Measurements from ENCODE around the gene EPG5.
"Not testable (repeated sequence)": the region's sequence is repeated elsewhere in the genome, so short reads cannot be mapped to it uniquely, and the experiment has no call there.

Gene EPG5, protein sequence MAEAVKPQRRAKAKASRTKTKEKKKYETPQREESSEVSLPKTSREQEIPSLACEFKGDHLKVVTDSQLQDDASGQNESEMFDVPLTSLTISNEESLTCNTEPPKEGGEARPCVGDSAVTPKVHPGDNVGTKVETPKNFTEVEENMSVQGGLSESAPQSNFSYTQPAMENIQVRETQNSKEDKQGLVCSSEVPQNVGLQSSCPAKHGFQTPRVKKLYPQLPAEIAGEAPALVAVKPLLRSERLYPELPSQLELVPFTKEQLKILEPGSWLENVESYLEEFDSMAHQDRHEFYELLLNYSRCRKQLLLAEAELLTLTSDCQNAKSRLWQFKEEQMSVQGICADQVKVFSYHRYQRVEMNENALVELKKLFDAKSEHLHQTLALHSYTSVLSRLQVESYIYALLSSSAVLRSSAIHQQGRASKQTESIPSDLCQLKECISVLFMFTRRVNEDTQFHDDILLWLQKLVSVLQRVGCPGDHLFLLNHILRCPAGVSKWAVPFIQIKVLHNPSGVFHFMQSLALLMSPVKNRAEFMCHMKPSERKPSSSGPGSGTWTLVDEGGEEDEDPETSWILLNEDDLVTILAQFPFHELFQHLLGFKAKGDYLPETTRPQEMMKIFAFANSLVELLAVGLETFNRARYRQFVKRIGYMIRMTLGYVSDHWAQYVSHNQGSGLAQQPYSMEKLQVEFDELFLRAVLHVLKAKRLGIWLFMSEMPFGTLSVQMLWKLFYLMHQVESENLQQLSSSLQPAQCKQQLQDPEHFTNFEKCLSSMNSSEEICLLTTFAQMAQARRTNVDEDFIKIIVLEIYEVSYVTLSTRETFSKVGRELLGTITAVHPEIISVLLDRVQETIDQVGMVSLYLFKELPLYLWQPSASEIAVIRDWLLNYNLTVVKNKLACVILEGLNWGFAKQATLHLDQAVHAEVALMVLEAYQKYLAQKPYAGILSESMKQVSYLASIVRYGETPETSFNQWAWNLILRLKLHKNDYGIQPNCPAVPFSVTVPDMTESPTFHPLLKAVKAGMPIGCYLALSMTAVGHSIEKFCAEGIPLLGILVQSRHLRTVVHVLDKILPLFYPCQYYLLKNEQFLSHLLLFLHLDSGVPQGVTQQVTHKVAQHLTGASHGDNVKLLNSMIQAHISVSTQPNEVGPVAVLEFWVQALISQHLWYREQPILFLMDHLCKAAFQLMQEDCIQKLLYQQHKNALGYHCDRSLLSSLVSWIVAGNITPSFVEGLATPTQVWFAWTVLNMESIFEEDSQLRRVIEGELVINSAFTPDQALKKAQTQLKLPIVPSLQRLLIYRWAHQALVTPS (N-terminal part only)

DNA sequence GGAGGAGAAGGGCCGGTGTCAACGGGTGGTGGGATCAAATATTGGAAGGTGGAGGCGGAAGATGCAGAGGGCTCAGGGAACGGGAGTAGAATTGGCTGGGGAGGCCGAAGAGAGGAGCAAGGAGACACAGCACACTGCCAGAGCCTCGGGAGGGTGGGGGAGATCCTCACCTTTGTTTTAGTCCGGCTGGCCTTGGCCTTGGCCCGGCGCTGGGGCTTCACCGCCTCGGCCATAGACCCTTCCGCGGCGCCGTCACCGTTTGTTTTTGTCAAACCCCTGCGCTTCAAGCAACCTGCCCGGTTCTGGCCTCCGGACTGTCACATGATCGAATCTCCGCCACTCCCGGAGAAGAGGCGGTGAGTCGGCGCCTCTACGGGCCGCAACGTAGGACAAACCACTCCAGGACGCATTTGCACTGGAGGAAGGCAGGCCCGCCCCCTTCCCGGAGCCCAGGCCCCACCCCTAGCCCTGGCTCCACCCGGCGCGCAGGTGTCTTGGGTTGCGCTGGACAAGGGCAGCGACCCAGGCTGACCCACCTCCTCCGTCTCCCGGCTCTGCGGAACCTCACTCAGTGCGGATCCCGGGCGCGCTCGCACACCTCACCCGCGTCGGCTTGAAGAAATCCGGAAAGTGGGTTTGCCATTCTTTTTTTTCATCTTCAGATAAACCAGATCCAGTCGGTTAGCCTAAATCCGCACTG lies at the start of gene EPG5:
Gene EPG5, minus strand, starts transcription at position 323 of the 700 bp plus-strand sequence. Its CDS starts 90 bp downstream, at position 233.
- DNase-seq: peak; percentile 90

DNA sequence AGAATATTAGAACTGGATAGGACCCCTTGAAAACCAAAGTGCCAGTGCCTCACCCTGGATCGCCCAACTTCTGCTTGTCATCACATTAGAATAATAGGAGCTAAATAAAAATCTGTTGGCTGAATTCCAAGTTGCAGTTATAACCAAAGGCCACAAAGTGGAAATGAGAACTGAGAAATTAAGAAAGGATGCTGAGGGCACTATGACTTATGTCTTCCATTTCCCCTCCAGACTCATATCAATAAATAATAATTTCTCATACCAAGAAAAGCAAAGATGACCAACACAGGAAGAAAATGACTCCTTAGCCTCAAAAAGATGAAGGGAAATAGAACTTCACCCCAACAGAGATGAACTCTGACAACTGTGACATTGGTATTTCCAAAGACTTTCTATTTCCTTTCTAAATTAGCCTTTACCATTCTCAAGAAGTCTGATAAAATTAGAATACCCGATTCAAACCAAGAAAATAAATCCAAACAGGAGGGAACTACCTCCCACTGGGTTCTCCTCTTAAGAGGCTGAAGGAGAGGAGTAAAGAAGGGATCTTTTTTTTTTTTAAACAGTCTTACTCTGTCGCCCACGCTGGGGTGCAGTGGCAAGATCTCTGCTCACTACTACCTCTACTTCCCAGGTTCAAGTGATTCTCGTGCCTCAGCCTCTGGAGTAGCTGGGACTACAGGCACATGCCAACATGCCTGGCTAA lies 46.5 kb upstream of the EPG5 start:
- DNase-seq: no peak

DNA sequence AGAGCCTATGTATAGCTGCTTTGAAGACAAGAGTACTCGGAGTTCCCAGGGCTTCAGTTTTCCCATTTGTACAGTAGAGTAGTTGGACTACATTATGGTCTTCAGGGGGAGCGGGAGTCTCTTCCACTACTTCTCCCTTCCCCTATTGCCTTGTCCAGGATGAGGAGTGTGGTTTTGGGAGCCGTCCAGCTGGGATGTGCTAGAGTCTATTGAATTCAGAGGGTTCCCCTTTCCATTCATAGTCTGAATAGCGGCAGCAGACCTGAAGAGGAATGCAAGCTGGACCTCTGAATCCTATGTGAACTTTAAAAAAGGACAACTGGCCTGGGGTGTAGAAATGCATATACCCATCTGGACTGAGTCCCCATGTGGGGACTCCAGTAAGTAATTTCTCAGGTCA lies 43.5 kb upstream of the EPG5 start:
- DNase-seq: no peak

DNA sequence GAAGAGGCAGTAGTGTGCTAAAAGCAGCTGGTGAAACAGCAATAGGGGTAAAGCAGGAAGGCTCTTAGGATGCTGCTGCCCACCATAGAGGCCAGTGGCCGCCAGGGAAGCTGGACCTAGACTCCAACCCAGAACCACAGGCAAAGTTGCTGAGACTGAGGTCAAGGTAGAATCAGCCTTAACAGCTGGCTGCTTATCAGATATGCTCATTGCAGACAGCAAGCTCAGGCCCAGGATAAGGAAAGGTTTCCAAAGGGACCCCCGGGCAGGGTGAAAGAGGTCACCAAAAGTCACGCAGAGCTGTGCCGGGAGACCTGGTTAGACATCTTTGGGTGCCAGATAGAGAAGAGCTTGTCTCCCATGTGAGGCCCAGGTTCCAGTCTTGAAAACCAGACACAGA lies 42.9 kb upstream of the EPG5 start:
- no peak for DNase-seq

DNA sequence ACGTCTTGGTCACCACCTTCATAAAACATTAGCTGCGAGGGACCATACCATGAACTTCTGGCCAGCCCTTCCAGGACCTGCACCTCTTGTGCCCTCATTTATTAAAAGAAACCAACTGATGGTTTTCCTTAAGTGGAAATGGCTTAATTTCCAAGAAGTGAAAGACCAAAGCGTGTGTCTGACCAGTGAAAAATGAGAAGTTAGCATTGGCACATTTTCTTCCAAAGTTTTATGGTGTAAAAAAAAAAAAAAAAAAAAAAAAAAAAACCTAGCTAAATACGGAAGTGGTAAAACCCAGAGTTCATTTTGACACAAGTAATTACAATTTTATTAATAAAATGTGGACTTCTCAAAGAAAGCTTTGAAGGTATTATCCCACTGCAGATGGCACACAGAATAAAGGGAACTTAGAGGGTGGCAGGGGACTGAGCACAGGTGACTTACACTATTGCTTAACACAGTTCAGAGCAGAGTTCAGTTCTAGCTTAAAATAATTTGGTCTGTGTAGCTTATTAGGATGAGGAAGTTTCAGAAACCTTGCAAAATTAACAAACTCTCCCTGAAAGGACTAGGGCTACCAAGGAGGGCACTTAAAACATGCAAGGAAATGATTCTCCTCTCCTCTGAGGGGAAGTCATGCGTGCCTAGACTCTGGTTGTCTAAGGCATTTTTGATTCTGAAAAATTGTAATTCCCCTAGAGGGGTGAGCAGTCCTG lies 42.2 kb upstream of the EPG5 start:
- DNase-seq: peak; percentile 98

DNA sequence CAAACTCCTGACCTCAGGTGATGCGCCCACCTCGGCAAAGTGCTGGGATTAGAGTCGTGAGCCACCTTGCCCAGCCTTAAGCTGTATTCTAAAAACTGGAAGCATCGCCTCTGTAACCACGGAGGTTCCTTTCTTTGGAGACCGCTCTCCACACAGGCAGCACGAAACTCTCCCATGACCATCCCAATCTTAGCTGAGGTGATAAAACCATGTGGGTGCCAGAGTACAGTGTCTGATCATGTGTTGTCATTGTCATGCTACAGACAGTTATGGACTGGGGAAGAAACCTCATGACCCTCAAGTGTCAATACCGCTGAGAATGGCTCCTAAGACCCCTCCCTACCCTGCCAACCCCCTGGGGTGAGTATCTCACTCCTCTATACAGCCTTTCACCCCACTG lies 41.4 kb upstream of the EPG5 start:
- DNase-seq: no peak

DNA sequence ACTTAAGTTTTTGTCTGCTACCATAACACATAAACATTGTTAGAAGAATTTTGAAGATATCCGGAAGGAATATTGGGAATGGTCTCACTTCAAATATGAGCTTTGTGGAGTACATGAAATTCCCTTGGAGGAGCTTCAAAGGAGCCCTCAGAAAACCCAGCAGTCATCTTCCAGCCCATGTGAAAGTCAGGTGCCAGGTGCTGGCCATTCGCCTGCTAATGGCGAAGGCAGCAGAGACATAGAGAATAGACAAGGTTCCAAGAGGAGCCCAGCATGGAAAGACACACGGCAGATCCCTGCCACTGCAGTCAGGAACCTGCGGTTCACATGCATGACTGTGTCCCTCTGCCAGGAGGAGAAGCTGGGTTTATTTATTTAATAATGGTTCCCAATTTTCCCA lies 40.0 kb upstream of the EPG5 start:
- DNase-seq: no peak

DNA sequence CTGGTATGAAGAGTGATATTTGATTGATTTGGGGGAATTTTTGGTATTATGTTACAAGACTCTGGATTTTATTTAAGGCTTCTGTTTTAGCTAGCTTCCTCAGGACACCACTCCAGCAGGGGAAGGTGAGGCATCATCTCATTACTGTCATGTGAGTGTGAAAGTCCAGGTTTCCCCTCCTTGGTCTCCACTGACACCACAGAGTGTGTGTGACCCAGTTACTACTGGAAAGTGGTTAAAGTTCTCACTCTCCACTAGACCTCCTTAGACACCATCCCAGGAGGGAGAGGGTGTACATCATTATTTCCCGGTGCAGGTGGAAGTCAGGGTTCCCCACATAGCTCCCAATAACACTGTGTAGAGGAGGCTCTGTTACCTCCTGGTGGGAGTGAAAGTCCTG lies 35.8 kb upstream of the EPG5 start:
- DNase-seq: no peak

DNA sequence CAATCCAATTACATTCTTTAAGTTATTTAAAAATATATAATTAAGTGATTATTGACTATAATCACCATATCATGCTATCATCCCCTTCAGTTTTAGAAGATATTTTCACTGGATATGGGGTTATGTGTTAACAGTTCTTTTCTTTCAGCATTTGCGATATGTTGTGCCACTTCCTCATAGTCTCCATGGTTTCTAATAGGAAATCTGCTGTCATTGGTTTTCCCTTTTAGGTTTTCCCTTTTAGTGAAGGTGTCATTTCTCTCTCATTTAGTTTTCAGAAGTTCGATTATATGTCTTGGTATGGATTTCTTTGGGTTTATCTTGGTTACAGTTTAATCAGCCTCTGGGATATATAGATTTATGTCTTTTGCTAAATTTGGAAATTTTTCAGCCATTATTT lies 34.8 kb upstream of the EPG5 start:
- DNase-seq: no peak

DNA sequence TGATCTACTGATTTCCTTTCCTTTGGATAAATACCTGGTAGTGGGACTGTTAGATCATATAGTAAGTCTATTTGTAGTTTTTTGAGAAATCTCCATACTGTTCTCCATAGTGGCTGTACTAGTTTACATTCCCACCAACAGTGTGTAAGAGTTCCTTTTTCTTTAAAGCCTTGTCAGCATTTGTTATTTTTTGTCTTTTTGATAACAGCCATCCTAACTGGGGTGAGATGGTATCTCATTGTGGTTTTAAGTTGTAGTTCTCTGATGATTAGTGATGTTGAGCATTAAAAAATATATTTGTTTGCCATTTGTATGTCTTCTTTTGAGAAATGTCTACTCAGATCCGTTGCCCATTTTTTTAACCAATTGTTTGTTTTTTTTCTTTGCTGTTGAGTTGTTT lies 33.9 kb upstream of the EPG5 start:
- no peak for DNase-seq

DNA sequence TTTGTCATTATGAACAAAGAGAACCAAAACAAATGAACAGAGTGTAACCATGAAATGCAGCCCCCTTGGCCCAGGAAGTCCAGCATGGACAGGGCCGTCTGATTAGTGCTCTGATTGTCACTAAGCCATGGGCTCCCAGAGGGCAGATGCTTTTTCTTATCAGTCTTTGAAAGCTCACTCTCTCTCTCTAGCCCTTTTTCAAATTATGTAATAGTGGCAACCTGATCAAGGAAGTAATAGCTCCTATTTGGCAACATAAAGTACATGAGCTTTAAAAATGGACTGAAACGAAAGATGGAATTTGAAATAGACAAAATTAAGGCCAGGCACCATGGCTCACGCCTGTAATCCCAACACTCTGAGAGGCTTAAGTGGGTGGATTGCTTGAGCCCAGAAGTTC lies 32.4 kb upstream of the EPG5 start:
- DNase-seq: peak; percentile 70

DNA sequence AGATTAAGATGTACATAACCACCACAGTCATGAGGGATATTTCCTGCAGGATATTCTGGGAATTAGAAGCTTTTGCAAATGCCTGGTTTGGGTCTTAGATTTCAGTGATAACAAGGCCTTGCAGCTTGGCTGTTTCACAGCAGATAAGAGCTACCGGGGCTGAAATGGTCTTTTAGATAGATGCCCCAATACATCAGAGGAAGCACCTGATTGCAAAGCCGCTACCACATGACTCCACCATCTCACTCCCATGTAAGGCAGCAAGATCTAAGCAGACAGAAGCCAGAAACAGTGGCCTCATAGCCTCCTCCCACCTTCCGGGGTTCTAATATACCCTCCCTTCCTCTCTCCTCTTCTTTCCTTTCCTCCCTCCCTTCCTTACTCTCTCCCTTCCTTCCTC lies 31.1 kb upstream of the EPG5 start:
- DNase-seq: peak; percentile 99

DNA sequence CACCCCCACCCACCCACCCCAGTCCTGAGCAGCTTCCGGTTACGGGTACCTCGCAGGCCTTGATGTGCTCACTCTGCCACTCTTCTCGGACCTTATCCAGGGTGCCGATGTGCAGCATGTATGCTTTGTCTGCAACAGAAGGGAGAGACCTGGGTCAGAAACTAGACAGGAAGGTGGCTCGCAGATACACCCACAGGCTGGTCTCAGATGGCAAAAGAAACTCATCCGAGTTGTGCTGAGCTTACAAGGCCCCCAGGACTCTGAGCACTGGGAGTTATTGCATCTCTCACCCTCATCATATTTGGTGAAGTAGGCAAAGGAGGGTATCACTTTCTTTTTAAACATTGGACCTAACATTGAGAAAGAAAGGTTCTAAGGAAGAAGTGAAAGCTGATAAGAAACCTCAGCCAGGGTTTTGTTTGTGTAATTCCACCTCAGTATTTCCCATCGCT lies 30.6 kb upstream of the EPG5 start:
- DNase-seq: peak; percentile 98

DNA sequence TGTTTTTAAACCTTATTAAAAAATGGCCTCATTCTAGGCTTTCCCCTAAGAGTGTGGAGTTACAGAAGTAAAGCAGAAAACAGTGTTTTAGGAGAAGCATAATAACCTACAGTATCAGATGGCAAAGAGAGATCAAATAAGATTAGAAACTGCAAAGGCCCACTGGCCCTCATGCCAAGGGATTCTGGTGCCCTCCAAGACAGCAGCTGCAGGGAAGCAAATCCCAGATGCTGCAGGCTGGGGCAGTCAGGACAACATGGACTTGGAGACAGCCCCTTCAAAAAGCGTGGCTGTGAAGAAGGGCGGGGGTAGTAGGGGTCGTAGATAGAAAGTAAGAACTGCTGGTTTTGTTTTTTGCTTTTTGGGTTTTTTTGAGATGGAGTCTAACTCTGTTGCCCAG lies 28.3 kb upstream of the EPG5 start:
- no peak for DNase-seq

DNA sequence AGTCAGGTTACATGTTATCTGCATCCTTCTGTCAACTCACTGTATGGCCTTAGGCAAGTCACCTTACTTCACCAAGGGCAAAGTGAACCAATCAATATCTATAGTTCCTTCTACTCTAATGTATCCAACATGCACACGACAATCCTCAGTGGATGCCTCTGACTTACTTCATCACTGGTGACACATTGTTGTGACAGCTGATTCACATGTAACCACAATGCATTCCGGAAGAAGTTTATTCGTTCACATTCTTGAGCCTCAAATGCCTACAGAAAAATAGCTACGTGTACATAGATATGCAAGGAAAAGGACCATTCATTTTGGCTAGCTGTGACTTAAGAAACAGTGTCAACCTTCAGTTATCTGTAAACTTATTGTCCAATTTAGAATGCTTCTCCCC lies 26.3 kb upstream of the EPG5 start:
- no peak for DNase-seq

DNA sequence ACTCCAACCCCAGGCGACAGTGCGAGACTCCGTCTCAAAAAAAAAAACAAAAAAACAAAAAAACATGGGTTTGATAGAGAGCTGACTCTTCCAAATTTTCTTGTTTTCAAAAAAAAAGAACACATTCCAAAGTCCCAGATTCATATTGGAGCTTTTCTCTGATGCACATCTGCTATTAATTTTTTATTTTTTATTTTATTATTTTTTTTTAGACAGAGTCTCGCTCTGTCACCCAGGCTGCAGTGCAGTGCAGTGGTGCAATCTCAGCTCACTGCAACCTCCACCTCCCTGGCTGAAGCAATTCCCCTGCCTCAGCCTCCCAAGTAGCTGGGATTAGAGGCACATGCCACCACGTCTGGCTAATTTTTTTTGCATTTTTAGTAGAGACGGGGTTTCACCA lies 25.4 kb upstream of the EPG5 start:
- DNase-seq: not testable (repeated sequence)

DNA sequence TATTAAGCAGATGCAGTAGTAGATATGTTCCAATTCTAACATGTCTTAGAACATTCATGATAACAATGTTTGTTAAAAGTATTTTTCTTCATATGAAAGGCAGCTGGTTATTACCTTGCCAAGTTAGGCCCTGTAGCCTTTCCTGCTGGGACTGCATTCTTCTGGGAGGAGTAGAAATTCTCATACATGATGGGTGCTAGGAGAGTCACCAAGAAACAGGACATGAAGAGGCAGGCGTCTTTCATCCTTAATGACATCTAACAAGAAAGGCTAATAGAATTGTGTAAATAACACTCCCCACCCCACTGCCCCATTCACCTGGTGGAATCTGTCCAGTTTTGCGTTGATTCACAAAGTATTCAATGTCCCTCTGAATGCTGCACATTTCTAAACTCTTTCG lies 24.7 kb upstream of the EPG5 start:
- DNase-seq: no peak

DNA sequence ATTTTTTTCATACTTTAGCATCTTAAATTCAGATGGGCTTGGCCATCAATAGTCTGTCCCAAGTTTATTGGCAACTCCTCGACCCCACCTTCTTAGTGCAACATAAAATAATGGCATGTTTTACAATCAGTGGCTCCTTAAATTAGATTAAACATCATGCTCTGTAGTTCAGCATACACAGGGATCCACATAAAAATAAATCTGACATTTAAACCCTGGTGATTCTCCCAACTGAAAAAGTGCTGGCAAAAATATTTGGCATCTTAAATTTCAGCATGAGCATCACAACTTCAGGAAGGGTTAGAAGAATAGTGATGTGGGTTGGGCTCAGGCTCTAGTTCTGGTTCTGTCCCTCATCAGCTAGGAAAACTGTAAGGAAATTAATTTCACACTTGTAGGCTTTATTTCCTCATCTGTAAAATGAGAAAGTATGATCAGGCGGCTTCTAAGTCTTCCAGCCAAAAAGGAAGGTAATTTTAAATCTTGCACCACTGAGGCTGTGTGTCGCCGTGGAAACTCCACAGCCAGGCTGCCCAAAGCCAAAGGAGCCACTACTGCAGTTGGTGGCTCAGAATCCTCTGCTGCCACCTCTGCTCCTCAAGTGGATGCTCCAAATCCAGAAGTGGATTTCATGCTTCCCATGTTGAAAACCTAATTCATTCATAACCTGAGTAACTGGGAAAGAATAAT lies 17.6 kb upstream of the EPG5 start:
- DNase-seq: no peak

DNA sequence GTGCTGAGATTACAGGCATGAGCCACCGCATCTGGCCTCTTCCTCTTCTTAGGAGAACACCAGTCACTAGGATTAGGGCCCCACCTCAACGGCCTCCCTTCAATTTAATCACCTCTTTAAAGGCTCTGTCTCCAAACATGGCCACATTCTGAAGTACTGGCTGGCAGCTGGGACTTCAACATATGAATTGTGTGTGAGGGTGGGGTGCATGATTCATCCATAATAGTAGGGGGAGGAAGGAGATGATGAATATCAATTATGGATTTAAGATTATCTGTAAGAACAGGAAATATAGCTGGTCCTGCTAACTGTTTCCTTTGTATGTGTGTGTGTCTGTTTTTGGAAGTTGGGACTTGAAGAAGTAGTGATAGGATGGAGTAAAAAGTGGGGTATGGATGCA lies 14.7 kb upstream of the EPG5 start:
- no peak for DNase-seq

DNA sequence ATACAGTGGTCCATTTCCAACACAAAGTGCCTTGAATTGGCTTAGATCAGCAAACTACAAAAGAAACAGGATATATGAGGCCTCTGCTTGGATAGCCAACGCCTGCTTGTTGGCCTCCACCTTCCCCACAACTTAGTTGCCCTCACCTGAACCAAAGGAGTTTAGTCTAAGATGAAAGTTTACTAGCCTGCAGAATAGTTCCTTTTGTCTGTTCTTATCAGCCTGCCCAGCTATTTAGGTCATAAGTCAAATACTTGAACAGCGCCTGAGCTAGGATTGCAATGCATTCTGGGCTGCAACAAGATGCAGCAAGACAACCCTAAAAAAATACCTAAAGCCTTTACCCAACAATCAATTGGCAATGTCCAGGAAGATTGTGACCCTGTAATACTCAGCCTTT lies 13.1 kb upstream of the EPG5 start:
- no peak for DNase-seq

DNA sequence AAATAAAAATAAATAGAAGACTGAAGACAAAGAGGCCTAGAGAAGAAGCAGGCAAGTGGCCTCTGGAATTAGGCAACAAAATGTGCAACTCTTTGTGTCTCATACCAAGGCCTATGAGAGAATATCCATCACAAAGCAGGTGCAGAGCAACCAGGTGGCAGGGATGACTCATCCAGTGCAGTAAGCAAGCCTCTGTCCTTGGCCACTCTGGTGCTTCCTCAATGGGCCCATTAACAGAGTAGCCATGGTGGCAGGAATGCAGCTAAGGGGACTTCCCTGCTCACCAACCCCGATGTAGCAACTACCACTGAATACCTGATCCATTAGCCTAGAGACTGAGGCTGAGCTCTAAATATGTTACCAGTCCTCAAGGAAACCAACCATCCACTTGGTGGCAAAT lies 11.0 kb upstream of the EPG5 start:
- DNase-seq: no peak

Measured in GF-D8 (cell line).